ENCODE data around the gene CNBD2. TPM values are rescaled to one million over a fixed set of nuclear protein-coding genes. Genes with fewer than 3 reads are reported as not detected.
"Not testable (repeated sequence)": the region's sequence is repeated elsewhere in the genome, so short reads cannot be mapped to it uniquely, and the experiment has no call there.

The CNBD2 gene
- total RNA-seq, 1 experiment from 2014 or later, result 5.3 TPM

GRCh38 chr20:35991142-35991771 lies 22.9 kb downstream of the CNBD2 start:
- H3K27me3 ChIP-seq, result peaks cover 5% of the 10 kb centered on the region; the same call in 1 of the 2 replicates
- H3K4me1 ChIP-seq, result no peaks in the 10 kb centered on the region
- no peak overlapping the region for H3K4me3 ChIP-seq
- H3K36me3 ChIP-seq, result no peaks in the 10 kb centered on the region
- no peaks in the 10 kb centered on the region for H3K9me3 ChIP-seq (replicated peaks)
- H3K27ac ChIP-seq, result no peak overlapping the region
- DNase-seq, result peak in 1 of 2 experiments; percentile 40

GRCh38 chr20:35992713-35993335 lies 24.4 kb downstream of the CNBD2 start:
- H3K27me3 ChIP-seq, result peaks cover 5% of the 10 kb centered on the region; the same call in 1 of the 2 replicates
- no peaks in the 10 kb centered on the region for H3K4me1 ChIP-seq
- H3K9me3 ChIP-seq (replicated peaks), result no peaks in the 10 kb centered on the region
- no peaks in the 10 kb centered on the region for H3K36me3 ChIP-seq
- H3K27ac ChIP-seq, result no peak overlapping the region
- H3K4me3 ChIP-seq, result no peak overlapping the region
- peak; percentile 68 to 89 for DNase-seq

GRCh38 chr20:35994994-35995453 lies 26.6 kb downstream of the CNBD2 start:
- Histone ChIP-seq H3K27ac (no peak overlapping the region), H3K9me3 (replicated peaks) (no peaks in the 10 kb centered on the region), H3K27me3 (peaks cover 5% of the 10 kb centered on the region; the same call in 1 of the 2 replicates), H3K36me3 (no peaks in the 10 kb centered on the region), H3K4me1 (no peaks in the 10 kb centered on the region), H3K4me3 (no peak overlapping the region)
- peak; percentile 85 to 92 for DNase-seq

- DNase-seq; H3K27ac ChIP-seq; H3K4me1 ChIP-seq; H3K4me3 ChIP-seq; H3K9me3 ChIP-seq (replicated peaks); H3K27me3 ChIP-seq; H3K36me3 ChIP-seq: not testable (repeated sequence)
Measured at GRCh38 chr20:35996492-35996891, 28.1 kb downstream of the CNBD2 start.

GRCh38 chr20:36001331-36001730 lies 32.9 kb downstream of the CNBD2 start:
- H3K36me3 ChIP-seq; H3K9me3 ChIP-seq (replicated peaks); H3K4me3 ChIP-seq; H3K4me1 ChIP-seq; H3K27me3 ChIP-seq; H3K27ac ChIP-seq; DNase-seq: not testable (repeated sequence)

- Histone ChIP-seq H3K36me3 (no peaks in the 10 kb centered on the region), H3K9me3 (replicated peaks) (no peaks in the 10 kb centered on the region; the same call in 1 of the 2 replicates), H3K27me3 (no peaks in the 10 kb centered on the region), H3K4me1 (no peaks in the 10 kb centered on the region), H3K27ac (no peak overlapping the region), H3K4me3 (no peak overlapping the region)
- DNase-seq, result no peak
Measured at GRCh38 chr20:36002855-36003254, 34.5 kb downstream of the CNBD2 start.

- Histone ChIP-seq H3K4me1 (no peaks in the 10 kb centered on the region), H3K27me3 (no peaks in the 10 kb centered on the region), H3K36me3 (no peaks in the 10 kb centered on the region), H3K9me3 (replicated peaks) (no peaks in the 10 kb centered on the region; the same call in 1 of the 2 replicates), H3K4me3 (no peak overlapping the region), H3K27ac (no peak overlapping the region)
- DNase-seq, result no peak
Measured at GRCh38 chr20:36004045-36004444, 35.7 kb downstream of the CNBD2 start.

GRCh38 chr20:36008461-36009035 lies 40.2 kb downstream of the CNBD2 start:
- Histone ChIP-seq H3K27me3 (no peaks in the 10 kb centered on the region; the same call in 1 of the 2 replicates), H3K4me3 (no peak overlapping the region), H3K9me3 (replicated peaks) (no peaks in the 10 kb centered on the region; the same call in 1 of the 2 replicates), H3K36me3 (no peaks in the 10 kb centered on the region), H3K4me1 (no peaks in the 10 kb centered on the region), H3K27ac (no peak overlapping the region)
- DNase-seq, result no peak

- Histone ChIP-seq H3K27me3 (no peaks in the 10 kb centered on the region; the same call in 1 of the 2 replicates), H3K4me3 (no peak overlapping the region), H3K4me1 (no peaks in the 10 kb centered on the region), H3K9me3 (replicated peaks) (no peaks in the 10 kb centered on the region), H3K27ac (no peak overlapping the region), H3K36me3 (no peaks in the 10 kb centered on the region)
- no peak for DNase-seq
Measured at GRCh38 chr20:36010076-36010475, 41.7 kb downstream of the CNBD2 start.

GRCh38 chr20:36010825-36011224 lies 42.4 kb downstream of the CNBD2 start:
- no peak for DNase-seq
- no peak overlapping the region for H3K4me3 ChIP-seq
- peaks cover 3% of the 10 kb centered on the region; the same call in 1 of the 2 replicates for H3K27me3 ChIP-seq
- no peak overlapping the region for H3K27ac ChIP-seq
- H3K36me3 ChIP-seq, result no peaks in the 10 kb centered on the region
- H3K9me3 ChIP-seq (replicated peaks), result no peaks in the 10 kb centered on the region
- no peaks in the 10 kb centered on the region for H3K4me1 ChIP-seq

GRCh38 chr20:36015806-36016403 lies 47.5 kb downstream of the CNBD2 start:
- Histone ChIP-seq H3K27ac (no peak overlapping the region), H3K4me3 (no peak overlapping the region), H3K4me1 (peaks cover 3% of the 10 kb centered on the region; the same call in 1 of the 2 replicates), H3K27me3 (peaks cover 3% of the 10 kb centered on the region; the same call in 1 of the 2 replicates), H3K9me3 (replicated peaks) (no peaks in the 10 kb centered on the region; the same call in 1 of the 2 replicates), H3K36me3 (no peaks in the 10 kb centered on the region)
- no peak for DNase-seq

GRCh38 chr20:36017048-36017951 lies 48.9 kb downstream of the CNBD2 start:
- H3K4me3 ChIP-seq, result no peak overlapping the region
- no peak overlapping the region for H3K27ac ChIP-seq
- peaks cover 6% of the 10 kb centered on the region; the same call in 1 of the 2 replicates for H3K27me3 ChIP-seq
- H3K36me3 ChIP-seq, result no peaks in the 10 kb centered on the region
- no peak for DNase-seq
- no peaks in the 10 kb centered on the region; the same call in 1 of the 2 replicates for H3K9me3 ChIP-seq (replicated peaks)
- H3K4me1 ChIP-seq, result peaks cover 3% of the 10 kb centered on the region; the same call in 1 of the 2 replicates

- no peak for DNase-seq
- Histone ChIP-seq H3K4me3 (no peak overlapping the region), H3K9me3 (replicated peaks) (no peaks in the 10 kb centered on the region; the same call in 1 of the 2 replicates), H3K36me3 (no peaks in the 10 kb centered on the region), H3K4me1 (peaks cover 3% of the 10 kb centered on the region; the same call in 1 of the 2 replicates), H3K27ac (no peak overlapping the region), H3K27me3 (peaks cover 6% of the 10 kb centered on the region; the same call in 1 of the 2 replicates)
Measured at GRCh38 chr20:36018208-36018988, 50.0 kb downstream of the CNBD2 start.

Measured in SJCRH30 (cell line).